Measurements from ENCODE around the gene CALML3. TPM values are rescaled to one million over a fixed set of nuclear protein-coding genes. Genes with fewer than 3 reads are reported as not detected.

Gene CALML3
- total RNA-seq, 2 donors from 2014 or later: not detected

DNA sequence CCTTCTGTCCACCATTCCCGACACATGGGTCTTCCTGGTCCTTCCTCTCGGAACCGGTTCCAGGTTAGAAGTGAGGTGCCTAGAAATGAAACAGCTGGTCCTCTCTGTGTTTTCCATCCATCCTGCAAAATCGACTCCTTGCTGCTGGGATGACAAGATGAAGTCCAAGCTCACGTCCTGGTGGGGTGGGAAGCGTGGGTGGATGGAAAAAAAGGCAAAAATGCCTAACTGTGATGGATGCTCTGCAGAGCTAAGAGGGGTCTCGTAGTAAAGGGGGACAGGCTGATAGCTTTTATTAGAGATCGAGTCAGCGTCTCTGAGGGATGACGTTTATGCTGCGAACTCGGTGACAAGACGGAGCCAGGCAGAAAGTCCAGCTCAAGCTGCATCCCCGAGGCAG is 39.5 kb upstream of the CALML3 start:
- no peaks in the 10 kb centered on the region for H3K9me3 Mint-ChIP-seq
- peaks cover 9% of the 10 kb centered on the region for H3K4me1 Mint-ChIP-seq (ENCODE audit: low read depth)
- H3K27me3 Mint-ChIP-seq (ENCODE audit: low read depth): no peaks in the 10 kb centered on the region
- H3K27ac Mint-ChIP-seq: no peak overlapping the region
- no peak overlapping the region for H3K4me3 Mint-ChIP-seq
- H3K36me3 Mint-ChIP-seq (ENCODE audit: insufficient read depth in 2 of 2): peaks cover 0 to 1% of the 10 kb centered on the region in 2 donors
- no peak for DNase-seq
- ATAC-seq (replicated peaks in 1 of 2): no peak

DNA sequence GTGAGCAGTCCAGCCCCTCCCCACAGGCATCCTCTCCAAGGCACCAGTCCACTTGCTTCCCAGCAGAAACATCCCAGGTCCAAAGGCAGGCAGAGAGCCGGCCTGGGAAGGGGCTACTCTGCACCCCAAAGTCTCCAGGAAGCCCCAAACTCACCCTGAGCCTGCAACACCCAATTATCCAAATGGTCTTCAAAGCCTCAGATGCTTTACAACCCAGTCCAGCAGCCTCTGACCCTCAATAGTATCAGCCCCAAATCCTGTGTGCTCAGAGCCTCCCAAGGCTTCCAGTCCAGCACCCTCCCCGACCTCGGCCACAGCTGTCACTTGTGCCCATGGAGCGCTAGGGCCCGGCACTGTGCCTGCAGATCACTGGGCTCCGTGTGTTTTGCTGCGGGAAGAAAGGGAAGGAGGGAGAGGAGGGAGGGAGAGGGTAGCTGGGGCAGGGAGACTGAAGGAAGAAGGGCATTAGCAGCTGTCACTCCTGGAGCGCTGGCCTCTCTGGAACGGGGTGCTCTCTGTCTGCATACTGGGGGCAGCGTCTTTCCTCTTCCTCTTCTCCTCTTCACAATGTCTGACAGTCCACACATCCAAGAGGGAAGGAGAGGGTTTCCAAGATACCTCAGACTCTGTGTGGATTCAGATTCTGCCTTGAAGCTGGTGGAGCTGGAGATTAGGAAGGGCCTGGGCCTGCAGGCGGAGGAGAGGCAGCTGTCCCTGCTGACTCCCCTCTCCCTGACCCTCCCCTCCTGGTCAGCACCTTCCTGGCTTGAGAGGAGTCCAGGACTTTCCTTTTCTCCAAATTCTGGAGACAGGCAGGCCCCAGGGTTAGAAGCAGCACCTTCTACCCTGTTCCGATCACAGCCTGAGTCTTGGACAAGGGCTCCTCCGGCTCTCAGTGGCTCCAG is 38.6 kb upstream of the CALML3 start:
- no peak for ATAC-seq (replicated peaks in 1 of 2)
- no peaks in the 10 kb centered on the region for H3K9me3 Mint-ChIP-seq
- peaks cover 10% of the 10 kb centered on the region for H3K4me1 Mint-ChIP-seq (ENCODE audit: low read depth)

DNA sequence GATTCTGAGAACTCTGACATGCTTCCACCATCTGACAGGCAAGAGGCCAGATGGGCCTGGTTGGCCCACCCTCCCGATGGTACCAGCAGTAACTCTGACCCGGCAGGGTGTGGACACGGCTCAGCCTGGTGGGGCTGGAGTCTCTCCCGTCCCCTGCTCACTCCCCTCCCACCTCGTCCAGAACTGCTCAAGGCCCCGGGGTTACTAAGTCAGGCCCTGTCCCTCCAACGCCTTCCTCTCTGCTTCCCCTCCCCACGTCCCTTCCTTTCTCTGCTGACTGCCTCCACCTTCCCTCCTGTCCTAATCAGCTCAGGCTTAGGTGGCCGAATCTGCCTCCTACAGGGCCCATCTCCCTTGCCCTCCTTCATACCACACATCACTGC is 37.9 kb upstream of the CALML3 start:
- peaks cover 0 to 4% of the 10 kb centered on the region in 2 donors for H3K36me3 Mint-ChIP-seq (ENCODE audit: insufficient read depth in 2 of 2)
- no peak overlapping the region for H3K4me3 Mint-ChIP-seq
- H3K9me3 Mint-ChIP-seq: peaks cover 0 to under 1% of the 10 kb centered on the region in 2 donors
- DNase-seq (no peak), ATAC-seq (replicated peaks in 1 of 2) (no peak)
- H3K27me3 Mint-ChIP-seq (ENCODE audit: low read depth): no peaks in the 10 kb centered on the region
- no peak overlapping the region for H3K27ac Mint-ChIP-seq
- peaks cover 10% of the 10 kb centered on the region for H3K4me1 Mint-ChIP-seq (ENCODE audit: low read depth)

More for the DNA sequence above, 38.6 kb upstream of the CALML3 start:
- no peaks in the 10 kb centered on the region for H3K27me3 Mint-ChIP-seq (ENCODE audit: low read depth)
- H3K36me3 Mint-ChIP-seq (ENCODE audit: insufficient read depth in 2 of 2): peaks cover 0 to 1% of the 10 kb centered on the region in 2 donors
- no peak for DNase-seq
- no peak overlapping the region for H3K4me3 Mint-ChIP-seq
- no peak overlapping the region for H3K27ac Mint-ChIP-seq

DNA sequence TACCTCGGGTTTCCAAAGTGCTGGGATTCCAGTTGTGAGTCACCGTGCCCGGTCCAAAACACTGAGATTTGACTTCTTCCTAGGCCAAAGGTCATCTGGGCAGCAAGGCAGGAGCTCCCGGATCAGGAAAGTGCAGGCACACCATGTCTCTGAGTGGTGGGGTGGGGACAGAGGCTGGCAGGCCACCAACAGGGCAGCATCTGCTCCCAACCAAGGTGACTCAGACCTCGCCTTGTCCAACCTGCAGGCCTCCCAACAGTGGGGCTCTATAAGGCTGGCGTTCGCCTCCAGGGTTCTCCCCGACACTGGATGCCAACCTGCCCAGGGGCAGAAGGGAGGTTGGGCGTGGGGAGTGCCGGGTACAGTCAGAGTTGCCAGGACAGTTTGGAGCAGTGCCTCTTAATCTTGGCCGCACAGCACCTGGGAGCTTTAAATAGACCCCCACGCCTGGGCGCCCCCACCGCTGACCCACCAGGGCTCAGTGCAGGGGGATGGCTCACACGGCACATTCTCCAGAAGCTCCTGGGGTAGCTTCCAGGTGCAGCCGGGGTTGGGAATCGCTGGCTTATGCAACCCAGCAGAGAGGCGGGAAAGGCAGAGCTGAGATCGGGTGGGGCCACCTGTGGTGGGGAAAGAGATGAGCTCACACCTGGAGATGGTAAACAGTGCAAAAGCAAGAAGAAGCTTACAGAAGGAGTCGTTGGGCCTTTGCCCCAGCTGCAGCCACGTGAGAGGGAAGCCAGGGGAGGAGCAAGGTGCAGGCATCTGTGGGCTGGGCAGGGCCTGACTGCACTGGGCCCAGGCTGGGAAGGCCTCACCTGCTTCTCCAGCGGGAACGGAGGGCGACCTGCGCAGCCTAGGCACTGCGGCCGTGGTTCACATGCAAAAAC is 36.2 kb upstream of the CALML3 start:
- DNase-seq: no peak
- Mint-ChIP-seq H3K4me3 (no peak overlapping the region), H3K9me3 (peaks cover 1 to 5% of the 10 kb centered on the region in 2 donors), H3K4me1 (ENCODE audit: low read depth) (peaks cover 10% of the 10 kb centered on the region), H3K27ac (no peak overlapping the region), H3K36me3 (ENCODE audit: insufficient read depth in 2 of 2) (peaks cover 1 to 9% of the 10 kb centered on the region in 2 donors), H3K27me3 (ENCODE audit: low read depth) (no peaks in the 10 kb centered on the region)
- ATAC-seq (replicated peaks in 1 of 2): no peak

DNA sequence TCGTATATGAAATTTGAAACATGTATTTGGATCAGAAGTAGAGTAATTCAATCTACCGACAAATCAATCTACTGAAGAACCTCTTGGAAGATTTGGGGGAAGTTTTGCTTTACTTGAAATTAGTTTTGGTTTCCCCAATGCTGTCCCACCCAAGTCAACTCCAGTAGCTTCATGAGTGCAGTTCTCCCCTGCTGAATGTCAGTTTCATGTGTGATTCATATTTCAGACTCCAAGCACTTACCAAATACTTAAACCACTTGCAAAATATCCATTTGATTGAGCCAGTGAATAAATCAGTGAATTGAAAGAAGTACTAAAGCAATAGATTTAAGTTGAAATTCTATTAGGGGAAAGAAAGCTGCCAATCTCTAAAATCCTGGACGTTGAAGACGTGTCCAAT is 34.7 kb upstream of the CALML3 start:
- H3K36me3 Mint-ChIP-seq (ENCODE audit: insufficient read depth in 2 of 2): peaks cover 1 to 9% of the 10 kb centered on the region in 2 donors
- ATAC-seq (replicated peaks in 1 of 2) (no peak), DNase-seq (no peak)
- H3K4me1 Mint-ChIP-seq (ENCODE audit: low read depth): peaks cover 10% of the 10 kb centered on the region
- H3K27ac Mint-ChIP-seq: no peak overlapping the region
- peaks cover 1 to 5% of the 10 kb centered on the region in 2 donors for H3K9me3 Mint-ChIP-seq
- H3K27me3 Mint-ChIP-seq (ENCODE audit: low read depth): no peaks in the 10 kb centered on the region
- H3K4me3 Mint-ChIP-seq: no peak overlapping the region

DNA sequence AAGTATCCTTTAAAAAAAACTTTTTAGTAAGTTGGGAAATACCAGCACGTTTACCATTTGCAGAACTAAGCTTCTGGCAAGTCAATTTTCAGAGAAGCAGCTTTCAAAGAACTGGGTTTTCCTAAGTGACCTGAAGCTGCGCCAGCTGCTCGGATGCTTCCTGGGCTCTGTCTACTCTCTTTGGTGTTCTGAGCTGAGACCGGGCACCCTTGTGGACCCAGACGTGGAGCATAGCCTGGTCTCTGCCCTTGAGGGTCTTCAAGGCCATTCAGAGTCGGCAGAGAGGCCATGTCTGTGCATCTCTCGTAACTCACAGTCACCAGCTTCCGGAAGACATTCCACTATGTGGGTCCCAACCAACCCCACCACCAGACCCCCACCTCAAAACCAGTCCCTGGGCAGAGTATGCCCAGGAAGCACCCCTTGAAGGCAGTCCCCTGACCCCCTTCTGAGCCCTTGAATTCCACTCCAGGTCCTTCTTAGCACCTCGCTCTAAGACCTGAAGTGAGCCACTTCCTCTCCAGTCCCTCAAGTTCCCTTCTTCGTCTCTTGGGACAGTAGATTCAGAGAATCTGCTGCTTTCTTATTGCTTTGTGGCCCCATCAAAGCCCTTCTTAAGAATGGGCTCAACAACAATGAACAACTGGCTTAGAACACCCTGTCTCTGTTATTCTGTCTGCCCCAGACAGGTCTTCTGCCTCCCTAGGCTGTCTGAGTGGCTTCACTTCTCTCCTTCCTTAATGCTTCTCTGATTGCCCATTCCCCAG is 33.9 kb upstream of the CALML3 start:
- Mint-ChIP-seq H3K27ac (no peak overlapping the region), H3K36me3 (ENCODE audit: insufficient read depth in 2 of 2) (peaks cover 1 to 9% of the 10 kb centered on the region in 2 donors)

DNA sequence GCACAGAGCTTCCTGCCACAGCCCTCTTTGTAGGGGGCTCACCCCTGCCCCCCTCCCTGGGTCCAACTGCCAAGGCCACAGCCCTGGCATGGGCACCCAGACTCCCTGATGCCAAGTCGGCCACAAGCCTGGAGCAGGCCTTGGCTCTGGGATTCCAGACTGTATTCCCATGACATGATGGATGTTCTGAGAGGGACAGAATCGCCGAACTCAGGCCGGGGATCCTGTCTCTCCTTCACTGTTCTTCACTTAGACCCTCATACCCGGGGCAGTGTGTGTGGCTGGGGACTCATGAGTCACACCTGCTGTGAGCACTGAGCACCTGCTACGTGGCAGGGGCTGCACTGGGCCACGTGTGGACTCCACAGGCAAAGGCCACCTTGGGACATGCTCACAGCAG is 33.3 kb upstream of the CALML3 start:
- no peak overlapping the region for H3K27ac Mint-ChIP-seq
- ATAC-seq (replicated peaks in 1 of 2): no peak

More for the DNA sequence above, 33.9 kb upstream of the CALML3 start:
- ATAC-seq (replicated peaks in 1 of 2) (no peak), DNase-seq (no peak)
- Mint-ChIP-seq H3K27me3 (ENCODE audit: low read depth) (no peaks in the 10 kb centered on the region), H3K9me3 (peaks cover 1 to 5% of the 10 kb centered on the region in 2 donors), H3K4me3 (no peak overlapping the region), H3K4me1 (ENCODE audit: low read depth) (peaks cover 10% of the 10 kb centered on the region)

DNA sequence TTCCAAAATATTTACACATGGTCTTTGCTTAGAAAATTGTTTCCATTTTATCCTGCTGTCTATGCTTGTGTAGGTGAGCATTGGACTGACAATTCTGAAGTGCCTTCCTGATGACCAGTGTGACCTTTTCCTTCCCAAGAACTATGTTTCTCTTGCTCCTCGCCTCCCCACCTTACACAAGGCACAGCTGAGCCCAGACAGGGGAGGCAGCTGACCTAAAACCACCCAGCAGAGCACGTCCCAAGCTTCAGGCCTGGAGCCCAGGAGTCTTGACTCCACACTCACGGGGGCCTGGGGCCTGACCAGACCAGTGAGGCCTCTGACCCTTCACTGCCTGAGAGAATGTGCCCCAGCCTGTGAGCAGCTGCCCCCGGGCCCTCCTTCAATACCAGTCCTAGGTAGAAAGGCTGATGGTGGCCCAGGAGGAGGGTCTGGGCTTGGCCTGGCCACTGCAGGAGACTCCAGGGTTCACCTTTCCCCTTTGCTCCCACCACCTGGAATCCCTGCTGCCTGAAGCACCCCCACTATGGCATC is 32.4 kb upstream of the CALML3 start:
- Mint-ChIP-seq H3K36me3 (ENCODE audit: insufficient read depth in 2 of 2) (peaks cover 1 to 9% of the 10 kb centered on the region in 2 donors), H3K27me3 (ENCODE audit: low read depth) (no peaks in the 10 kb centered on the region), H3K4me1 (ENCODE audit: low read depth) (peaks cover 10% of the 10 kb centered on the region), H3K4me3 (no peak overlapping the region), H3K27ac (no peak overlapping the region), H3K9me3 (peaks cover 1 to 5% of the 10 kb centered on the region in 2 donors)
- ATAC-seq (replicated peaks in 1 of 2) (no peak), DNase-seq (no peak)

More for the DNA sequence above, 33.3 kb upstream of the CALML3 start:
- no peak overlapping the region for H3K4me3 Mint-ChIP-seq
- peaks cover 10% of the 10 kb centered on the region for H3K4me1 Mint-ChIP-seq (ENCODE audit: low read depth)
- H3K9me3 Mint-ChIP-seq: peaks cover 1 to 5% of the 10 kb centered on the region in 2 donors
- peaks cover 1 to 9% of the 10 kb centered on the region in 2 donors for H3K36me3 Mint-ChIP-seq (ENCODE audit: insufficient read depth in 2 of 2)
- H3K27me3 Mint-ChIP-seq (ENCODE audit: low read depth): no peaks in the 10 kb centered on the region
- DNase-seq: no peak

DNA sequence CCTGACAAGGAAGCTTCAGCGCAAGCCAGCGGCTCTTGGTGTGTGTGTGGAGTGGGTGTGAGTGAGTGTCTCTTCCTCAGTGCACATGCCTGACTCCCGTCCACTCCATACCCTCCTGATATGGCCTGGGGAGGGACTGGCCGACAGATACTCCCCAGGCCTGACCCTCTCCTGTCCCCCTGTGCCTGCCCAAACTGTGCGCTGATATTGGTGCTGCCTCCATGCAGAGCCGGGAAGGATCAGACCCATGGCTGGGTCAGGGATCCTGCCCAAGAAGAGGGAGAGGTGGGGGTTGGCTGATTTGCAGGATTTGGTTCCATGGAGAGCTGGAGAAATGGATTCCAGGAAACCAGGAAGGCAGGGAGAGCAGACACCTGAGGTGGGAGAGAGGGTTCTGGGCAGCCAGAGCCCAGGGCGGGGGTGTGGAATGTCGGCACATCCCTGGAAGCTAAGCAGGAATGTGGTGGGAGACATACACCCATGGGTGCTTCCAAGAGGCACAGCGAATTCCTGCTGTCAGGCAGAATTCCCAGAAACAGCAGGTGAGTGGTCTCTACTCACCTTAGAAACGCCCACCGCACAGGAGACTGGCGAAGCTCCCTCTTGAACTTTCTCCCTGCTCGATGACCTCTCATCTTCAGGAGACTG is 31.7 kb upstream of the CALML3 start:
- H3K9me3 Mint-ChIP-seq: peaks cover 1 to 5% of the 10 kb centered on the region in 2 donors

DNA sequence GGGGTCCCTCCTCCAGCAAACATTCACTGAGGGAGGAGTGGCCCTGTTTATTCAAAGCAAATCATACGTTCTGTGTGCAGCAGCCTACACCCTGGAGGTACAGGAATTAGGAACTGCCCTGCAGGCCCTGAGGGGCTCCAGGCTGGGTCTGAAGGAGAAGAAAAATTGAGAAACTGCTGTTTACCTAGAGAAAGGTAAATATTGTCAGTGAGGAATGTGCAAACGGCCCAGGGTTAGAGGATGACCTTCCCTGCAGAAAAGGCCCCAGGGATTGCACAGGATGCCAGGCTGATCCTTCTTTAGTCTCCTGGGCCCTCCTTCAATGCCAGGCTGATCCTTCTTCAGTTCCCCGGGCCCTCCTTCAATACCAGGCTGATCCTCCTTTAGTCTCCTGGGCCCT is 31.1 kb upstream of the CALML3 start:
- no peak for ATAC-seq (replicated peaks in 1 of 2)
- Mint-ChIP-seq H3K9me3 (peaks cover 1 to 5% of the 10 kb centered on the region in 2 donors), H3K4me1 (ENCODE audit: low read depth) (peaks cover 10% of the 10 kb centered on the region), H3K27me3 (ENCODE audit: low read depth) (no peaks in the 10 kb centered on the region), H3K4me3 (no peak overlapping the region), H3K36me3 (ENCODE audit: insufficient read depth in 2 of 2) (peaks cover 1 to 8% of the 10 kb centered on the region in 2 donors), H3K27ac (no peak overlapping the region)
- no peak for DNase-seq

More for the DNA sequence above, 31.7 kb upstream of the CALML3 start:
- DNase-seq (no peak), ATAC-seq (replicated peaks in 1 of 2) (no peak)
- no peak overlapping the region for H3K4me3 Mint-ChIP-seq
- H3K4me1 Mint-ChIP-seq (ENCODE audit: low read depth): peaks cover 10% of the 10 kb centered on the region
- peaks cover 1 to 9% of the 10 kb centered on the region in 2 donors for H3K36me3 Mint-ChIP-seq (ENCODE audit: insufficient read depth in 2 of 2)
- no peak overlapping the region for H3K27ac Mint-ChIP-seq
- no peaks in the 10 kb centered on the region for H3K27me3 Mint-ChIP-seq (ENCODE audit: low read depth)

DNA sequence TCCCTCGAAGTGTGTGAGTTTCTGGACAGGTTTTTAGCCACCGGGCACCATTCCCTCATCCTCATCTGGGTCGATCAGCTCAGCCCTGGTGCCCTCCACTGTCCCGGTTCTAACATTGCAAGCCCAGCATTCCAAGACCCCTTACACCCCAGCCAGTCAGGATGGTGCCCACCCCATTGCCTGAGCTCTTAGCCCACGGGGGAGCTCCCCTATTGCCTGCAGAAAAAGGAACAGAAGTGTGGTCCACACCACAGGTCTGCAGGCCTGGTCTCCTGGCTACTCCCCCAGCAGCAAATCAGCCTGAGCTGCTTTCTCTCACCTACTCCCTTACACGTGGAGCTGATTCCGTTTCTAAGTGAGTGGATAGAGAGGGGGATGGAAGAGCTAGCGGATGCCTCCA is 30.1 kb upstream of the CALML3 start:
- ATAC-seq (replicated peaks in 1 of 2) (no peak), DNase-seq (no peak)
- Mint-ChIP-seq H3K9me3 (peaks cover 1 to 5% of the 10 kb centered on the region in 2 donors), H3K27ac (no peak overlapping the region), H3K4me1 (ENCODE audit: low read depth) (peaks cover 8% of the 10 kb centered on the region), H3K4me3 (no peak overlapping the region), H3K27me3 (ENCODE audit: low read depth) (no peaks in the 10 kb centered on the region), H3K36me3 (ENCODE audit: insufficient read depth in 2 of 2) (peaks cover 1 to 8% of the 10 kb centered on the region in 2 donors)

All from activated T-cell treated with anti-CD3 and anti-CD28 coated beads, Interleukin-2, amount 50 U/mL, for 72 hours (primary cell).